Renal cortical epithelial cell (primary cell): ENCODE measurements around the gene ARHGAP1. TPM values are rescaled to one million over a fixed set of nuclear protein-coding genes. Genes with fewer than 3 reads are reported as not detected.

ENCODE experiments used
- DNase-seq: peaks from one replicate; pipeline ENCODE4 v3.0.0-alpha.2; 2011; ENCODE audit warnings: low read depth
- total RNA-seq: library from RNA; depleted of rRNA; stranded (reverse); fragments of >200 nt; gene quantifications from 2 replicates; pipeline ENCODE4 v1.2.3, GENCODE V29; 2014

The ARHGAP1 gene
- 19.4 and 42.6 TPM in 2 replicates for total RNA-seq

- peak; percentile 97 for DNase-seq
Measured at GRCh38 chr11:46700241-46701077, at the start of gene ARHGAP1, which contains the start of gene ZNF408. Gene ARHGAP1 (minus strand): TSS chr11:46700619. CDS start chr11:46696107, 4,512 bp downstream. Gene ZNF408 (plus strand): TSS chr11:46701031. CDS start chr11:46701048, 17 bp downstream.

DNA sequence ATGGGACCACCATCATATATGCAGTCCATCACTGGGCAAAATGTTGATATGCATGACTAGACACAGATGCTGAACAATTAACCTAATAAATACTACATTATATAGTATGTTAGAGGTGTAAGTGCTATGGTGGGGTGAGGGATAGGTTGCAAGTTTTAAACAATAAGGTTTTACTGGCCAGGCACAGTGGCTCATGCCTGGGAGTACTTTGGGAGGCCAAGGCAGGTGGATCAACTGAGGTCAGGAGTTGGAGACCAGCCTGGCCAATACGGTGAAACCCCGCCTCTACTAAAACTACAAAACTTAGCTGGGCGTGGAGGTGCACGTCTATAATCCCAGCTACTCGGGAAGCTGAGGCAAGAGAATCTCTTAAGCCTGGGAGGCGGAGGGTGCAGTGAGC is 46.7 kb upstream of the ARHGAP1 start:
- DNase-seq, result no peak

DNA sequence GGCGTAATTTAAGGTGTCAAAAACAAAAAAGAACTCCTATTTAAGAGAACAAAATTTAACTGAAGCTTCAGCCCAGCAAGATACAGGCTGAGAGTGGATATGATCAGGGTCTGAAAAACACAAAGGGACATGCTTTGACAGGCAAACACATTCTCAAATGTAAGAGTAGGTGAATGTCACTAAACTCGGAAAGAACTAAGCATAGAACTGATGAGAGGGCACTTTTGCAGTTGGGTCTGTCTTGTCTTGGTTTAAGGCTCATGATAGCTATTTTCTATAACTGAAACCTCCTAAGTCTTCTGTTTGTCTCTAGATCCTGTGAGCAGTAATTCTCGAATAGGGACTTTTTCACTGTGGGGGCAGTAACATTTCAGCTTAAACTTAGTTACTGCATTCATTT is 45.6 kb upstream of the ARHGAP1 start:
- no peak for DNase-seq

DNA sequence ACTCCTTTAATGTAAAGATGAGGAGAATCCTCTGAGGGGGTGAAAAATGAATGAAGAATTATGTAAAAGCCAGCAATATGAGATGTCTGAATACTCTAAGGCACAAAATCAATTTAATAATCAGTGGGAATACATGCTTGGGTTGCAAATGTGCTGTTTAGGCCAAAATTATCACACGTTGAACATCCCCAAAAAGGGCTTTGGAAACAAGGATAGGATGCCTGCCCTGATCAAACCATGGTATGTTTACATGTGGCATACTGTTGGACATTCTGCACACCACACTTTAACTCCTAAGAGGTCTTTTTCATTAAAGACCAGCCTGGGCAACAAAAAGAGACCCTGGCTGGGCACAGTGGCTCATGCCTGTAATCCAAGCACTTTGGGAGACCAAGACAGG is 44.9 kb upstream of the ARHGAP1 start:
- DNase-seq, result no peak

DNA sequence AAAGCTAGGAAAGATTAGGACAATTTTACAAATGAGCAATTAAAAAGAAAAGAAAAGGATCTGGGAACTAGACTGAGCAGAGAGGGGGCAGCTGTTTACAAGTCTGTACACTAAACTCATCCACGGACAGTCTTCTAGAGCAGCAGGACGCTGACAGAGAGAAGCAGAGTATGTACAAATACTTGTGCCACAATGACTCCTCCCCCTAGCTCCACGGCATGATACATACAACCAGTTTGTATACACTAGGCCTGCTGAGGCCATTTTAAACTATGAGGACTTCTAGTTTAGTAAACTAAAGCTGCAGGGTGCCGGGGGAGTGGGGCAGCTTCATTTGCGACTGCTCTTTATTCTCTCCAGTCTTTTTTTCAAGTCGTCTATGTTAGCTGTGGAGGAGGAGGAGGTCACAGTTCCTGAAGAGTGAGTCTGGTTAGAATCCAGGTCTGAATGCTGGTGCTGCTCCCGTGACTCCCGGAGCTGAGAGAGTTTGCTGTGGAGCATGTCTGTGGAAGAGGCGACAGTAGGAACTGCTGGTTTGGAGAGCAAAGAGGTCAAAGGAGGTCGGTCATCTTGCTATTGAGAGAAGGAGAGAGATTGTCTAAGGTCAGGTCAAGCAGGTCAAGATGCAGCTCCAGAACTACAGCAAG is 43.4 kb upstream of the ARHGAP1 start:
- DNase-seq, result no peak

GRCh38 chr11:46743043-46743442 is 42.6 kb upstream of the ARHGAP1 start:
- DNase-seq, result no peak

DNA sequence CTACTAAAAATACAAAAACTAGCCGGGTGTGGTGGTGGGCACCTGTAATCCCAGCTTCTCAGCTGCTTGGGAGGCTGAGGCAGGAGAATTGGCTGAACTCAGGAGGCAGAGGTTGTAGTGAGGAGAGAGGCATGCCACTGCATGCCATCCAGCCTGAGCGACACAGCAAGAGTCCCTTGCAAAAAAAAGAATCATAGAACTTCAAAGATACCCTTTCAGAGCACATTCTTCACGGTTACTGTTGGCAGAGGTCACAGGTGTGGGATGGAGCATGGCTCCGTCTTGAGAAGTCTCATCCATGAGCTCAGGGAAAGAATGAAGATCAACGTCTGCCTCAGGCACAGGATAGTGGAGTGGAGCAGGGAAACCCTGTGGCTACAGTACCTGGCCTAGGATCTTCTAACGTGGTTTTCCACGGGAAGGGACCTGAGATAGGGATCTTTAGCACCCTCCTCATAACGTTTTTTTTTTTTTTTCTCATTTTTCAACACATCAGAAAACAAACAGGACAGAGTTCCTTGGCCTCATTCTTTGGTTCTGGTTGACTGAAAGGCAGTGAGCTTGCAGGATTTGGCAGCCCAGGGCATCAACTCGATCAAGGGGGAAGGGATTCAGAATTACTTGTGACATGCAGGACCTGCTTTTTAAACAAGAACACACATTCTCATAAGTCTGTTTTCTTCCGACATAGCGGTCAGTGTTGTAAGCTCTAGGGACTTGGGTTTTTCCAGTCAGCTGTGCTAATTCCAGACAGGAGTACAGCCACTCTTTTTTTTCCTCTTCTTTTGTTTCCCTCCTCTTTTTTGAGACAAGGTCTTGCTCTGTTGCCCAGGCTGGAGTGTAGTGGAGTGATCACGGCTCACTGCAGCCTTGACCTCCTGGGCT is 41.4 kb upstream of the ARHGAP1 start:
- peak; percentile 43 for DNase-seq

- no peak for DNase-seq
Measured at GRCh38 chr11:46738887-46739286, 38.5 kb upstream of the ARHGAP1 start.

DNA sequence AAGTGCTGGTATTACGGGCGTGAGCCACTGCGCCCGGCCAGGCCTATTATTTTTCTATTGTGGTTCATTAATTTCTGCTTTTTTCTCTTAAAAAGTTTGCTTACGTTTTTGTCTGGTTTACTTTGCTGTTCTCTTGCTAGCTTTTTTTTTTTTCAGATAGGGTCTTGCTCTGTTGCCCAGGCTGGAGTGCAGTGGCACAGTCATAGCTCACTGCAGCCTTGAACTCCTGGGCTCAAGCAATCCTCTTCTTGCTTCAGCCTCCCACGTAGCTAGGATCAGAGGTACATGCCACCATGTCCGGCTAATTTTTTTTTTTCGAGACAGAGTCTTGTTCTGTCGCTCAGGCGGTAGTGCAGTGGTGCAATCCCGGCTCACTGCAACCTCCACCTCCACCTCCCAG is 37.3 kb upstream of the ARHGAP1 start:
- DNase-seq, result no peak

DNA sequence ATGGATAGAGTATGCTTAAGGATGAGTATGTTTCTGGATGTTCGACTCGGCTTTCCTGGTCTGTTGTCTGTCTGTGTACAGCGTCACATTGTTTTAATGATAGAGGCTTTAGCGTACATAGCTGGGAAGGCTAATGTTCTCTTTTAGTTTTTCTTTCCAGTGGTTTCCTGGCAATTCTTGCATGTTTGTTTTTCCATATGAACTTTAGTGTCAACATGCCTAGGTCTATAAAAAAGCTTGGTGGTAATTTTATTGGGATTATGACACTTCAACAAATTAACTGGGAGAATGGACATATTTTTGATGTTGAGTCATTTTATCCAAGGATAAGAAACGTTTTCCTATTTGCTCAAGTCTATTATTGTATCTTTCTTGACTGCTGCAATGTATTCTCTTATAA is 36.2 kb upstream of the ARHGAP1 start:
- no peak for DNase-seq

DNA sequence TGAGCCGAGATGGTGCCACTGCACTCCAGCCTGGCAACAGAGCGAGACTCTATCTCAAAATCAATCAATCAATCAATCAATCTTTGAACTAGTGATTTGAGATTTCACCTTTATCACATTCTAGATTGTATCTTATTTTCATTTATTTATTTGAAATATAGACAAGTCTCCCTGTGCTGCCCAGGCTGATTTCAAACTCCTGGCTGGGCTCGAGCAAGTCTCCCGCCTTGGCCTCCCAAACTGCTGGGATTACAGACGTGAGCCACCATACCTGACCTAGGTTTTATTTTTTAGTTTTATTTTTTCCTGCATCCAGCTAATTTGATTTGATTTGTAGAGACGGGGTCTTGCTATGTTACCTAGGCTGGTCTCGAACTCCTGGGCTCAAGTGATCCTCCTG is 35.7 kb upstream of the ARHGAP1 start:
- no peak for DNase-seq

DNA sequence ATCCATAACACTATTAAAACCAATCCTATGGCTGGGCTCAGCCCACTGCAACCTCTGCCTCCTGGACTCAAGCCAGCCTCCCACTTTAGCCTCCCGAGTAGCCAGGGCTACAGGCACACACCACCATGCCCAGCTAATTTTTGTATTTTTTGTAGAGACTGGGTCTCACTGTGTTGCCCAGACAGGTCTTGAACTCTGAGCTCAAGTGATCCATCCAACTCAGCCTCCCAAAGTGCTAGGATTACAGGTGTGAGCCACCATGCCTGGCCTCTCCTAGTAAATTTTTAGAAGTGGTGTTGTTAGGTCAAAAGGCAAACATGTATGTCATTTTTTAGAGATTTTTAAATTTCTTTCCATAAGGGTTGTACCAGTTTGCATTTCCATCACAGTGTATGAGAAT is 32.8 kb upstream of the ARHGAP1 start:
- DNase-seq, result no peak

DNA sequence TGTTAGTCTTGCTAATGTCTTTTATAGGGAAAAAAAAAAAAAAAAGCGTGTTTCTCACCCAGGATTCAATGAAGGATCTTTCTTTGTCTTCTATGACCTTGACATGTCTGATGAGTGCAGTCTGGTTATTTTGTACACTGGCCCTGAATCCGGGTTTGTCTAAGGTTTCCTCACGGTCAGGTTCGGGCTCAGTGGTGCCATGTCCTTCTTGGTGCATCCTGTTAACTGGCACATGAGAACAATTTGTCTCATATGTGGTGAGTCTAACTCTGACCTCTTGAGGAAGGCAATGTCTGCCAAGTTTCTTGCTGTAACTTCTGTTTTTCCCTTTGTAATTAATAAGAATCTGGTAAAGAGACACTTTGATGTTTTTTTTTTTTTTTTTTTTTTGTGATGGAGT is 31.1 kb upstream of the ARHGAP1 start:
- DNase-seq, result no peak

- DNase-seq, result no peak
Measured at GRCh38 chr11:46729110-46730027, 28.9 kb upstream of the ARHGAP1 start.

GRCh38 chr11:46728659-46729040 is 28.2 kb upstream of the ARHGAP1 start:
- no peak for DNase-seq

DNA sequence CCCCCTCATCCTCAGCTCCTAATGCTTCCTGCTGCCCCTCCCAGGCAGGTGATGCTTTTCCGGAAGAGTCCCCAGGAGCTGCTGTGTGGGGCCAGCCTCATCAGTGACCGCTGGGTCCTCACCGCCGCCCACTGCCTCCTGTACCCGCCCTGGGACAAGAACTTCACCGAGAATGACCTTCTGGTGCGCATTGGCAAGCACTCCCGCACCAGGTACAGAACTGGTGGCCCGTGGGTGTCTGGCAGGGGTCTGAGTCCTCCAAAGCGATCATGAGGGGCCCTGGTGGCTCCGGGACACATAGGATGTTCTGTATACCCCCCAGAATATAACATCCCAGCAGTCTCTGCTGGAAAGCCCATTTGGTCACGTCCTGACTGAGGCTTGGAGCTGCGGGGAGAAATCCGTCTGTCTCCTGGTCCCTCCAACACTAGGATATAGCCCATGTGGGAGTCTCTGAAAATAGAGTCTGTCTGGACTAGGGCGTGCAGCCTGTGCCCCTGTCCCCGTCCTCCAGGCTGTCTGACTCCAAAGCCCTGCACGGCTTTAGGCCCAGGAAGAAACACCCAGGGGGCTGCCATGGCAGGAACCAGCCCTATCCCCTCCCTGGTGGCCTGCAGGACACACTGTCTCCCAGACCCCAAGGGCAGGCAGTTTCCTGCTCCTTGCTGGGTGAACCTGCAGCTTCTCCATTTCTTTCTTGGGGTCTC is 27.7 kb upstream of the ARHGAP1 start:
- no peak for DNase-seq

DNA sequence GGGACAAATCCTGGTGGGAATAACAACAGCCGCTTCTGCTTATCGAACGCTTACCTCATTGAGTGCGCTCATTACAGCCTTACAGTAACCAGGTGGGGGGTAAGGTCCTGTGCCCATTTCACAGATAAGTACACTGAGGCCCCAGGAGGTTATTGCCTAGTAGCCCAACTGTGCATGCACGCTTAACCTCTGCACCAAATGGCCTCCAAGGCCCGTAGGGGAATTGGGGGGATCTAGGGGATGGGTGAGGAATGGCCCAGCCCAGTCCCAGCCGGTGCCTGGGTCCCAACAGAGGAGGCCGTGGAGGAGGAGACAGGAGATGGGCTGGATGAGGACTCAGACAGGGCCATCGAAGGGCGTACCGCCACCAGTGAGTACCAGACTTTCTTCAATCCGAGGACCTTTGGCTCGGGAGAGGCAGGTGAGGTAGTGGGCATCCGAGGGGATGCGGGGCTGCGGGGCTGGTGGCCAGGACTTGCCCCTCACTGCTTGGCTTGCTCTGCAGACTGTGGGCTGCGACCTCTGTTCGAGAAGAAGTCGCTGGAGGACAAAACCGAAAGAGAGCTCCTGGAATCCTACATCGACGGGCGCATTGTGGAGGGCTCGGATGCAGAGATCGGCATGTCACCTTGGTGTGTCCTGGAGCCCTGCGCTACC is 25.9 kb upstream of the ARHGAP1 start:
- no peak for DNase-seq

DNA sequence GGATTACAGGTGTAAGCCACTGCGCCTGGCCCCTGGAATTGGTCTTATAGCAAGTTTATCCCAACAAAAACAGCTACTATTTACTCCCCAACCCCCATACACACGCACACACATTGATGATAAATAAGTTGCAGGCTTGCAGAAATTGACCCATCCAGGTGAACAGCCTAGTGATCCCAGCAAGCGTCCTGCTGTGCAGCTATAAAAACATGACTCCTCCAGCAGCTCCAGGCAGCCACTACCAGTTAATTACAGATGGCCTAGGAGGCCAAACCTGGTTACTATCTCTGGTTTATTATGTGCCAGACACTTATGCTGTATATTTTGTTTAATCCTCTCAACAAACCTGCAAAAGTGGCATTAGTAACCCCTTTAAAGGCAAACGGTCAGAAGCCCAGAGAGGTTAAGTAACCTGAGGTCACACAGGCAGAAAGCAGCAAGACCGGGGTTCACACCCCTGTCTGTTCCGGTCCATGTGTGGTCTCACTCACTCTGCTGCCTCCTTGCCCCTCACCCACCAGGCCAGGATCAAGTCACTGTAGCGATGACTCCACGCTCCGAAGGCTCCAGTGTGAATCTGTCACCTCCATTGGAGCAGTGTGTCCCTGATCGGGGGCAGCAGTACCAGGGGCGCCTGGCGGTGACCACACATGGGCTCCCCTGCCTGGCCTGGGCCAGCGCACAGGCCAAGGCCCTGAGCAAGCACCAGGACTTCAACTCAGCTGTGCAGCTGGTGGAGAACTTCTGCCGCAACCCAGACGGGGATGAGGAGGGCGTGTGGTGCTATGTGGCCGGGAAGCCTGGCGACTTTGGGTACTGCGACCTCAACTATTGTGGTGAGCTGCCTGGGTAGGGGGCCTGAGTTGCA is 25.2 kb upstream of the ARHGAP1 start:
- no peak for DNase-seq

DNA sequence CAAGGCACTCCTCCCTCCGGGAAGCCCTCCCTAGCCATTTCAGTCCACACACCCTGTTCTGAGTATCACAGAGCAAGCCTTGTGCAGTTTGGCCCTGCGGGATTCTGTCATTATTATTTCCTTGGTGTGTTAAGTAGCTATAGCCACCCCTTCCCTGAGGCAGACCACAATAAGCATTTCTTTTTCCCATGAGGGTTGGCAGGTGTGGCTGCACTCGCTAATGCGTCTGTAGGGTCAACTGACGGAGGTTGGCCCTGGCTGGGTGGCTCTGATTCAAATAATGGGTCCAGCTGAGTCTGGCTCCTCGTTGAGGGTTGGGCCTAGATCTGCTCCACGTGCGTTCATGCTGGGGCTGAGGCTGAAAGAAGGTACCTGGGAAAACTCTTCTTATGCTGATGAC is 23.7 kb upstream of the ARHGAP1 start:
- DNase-seq, result no peak
